Subcutaneous adipose tissue (tissue), 4 donors: ENCODE measurements around the gene ARMC2. TPM values are rescaled to one million over a fixed set of nuclear protein-coding genes. Genes with fewer than 3 reads are reported as not detected.

ENCODE experiments used
- CTCF ChIP-seq: fragments of 450-650 bp; IDR thresholded peaks from one replicate; pipeline ENCODE4 v1.5.1; 2016; ENCODE audit warnings: low read depth, mild to moderate bottlenecking, control low read depth, antibody characterized with exemption, moderate library complexity
- total RNA-seq, 4 donors: library from RNA; depleted of rRNA; stranded (reverse); fragments of >200 nt; gene quantifications; one replicate each; pipeline ENCODE4 v1.1.0, GENCODE V29; 2016

ARMC2 gene
- total RNA-seq, 4 donors from 2014 or later, result 3.6 to 6.5 (median 5.2) TPM

DNA sequence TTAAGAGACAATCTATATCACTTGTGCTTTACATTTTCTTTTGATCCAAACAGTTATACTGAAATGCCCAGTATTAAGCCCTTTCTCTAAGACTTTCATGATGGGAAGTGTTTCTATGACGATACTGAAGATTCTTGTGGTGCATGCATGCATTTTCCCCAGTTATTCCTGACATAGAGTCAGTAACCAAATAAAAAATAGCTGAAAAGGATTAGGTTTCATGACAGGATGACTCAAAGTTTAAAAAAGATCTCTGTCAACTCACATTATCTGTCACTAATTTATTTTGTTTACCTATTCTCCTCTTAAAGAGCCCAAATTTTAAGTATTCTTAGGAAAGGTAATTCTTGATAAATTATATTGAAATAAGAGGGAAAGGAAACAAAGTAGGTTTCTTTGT is 148.0 kb downstream of the ARMC2 start:
- TF ChIP-seq CTCF, result no peak

DNA sequence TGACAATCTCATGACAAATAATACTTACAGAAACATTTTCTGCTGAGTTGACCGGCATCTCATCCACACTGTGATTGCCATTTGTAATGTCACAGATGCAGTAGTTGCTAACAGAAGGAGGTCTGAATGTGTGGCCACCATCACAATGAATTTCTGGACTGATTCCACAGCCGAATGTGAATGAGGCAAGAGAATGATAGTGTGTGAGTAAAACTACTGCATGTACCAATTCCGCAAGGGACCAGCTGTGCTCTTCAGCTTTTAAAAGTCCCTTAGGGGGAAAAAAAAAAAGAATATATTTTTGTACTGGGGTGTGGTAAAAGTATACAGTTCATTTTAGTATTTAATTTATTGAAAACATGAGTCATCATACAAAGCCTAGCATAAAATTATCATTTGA is 150.3 kb downstream of the ARMC2 start:
- TF ChIP-seq CTCF, result no peak

GRCh38 chr6:108999428-108999827 is 151.2 kb downstream of the ARMC2 start:
- no peak for TF ChIP-seq CTCF

- TF ChIP-seq CTCF, result no peak
Measured at GRCh38 chr6:109000289-109000688, 152.1 kb downstream of the ARMC2 start.

GRCh38 chr6:109001291-109001894 is 153.2 kb downstream of the ARMC2 start:
- TF ChIP-seq CTCF, result no peak

GRCh38 chr6:109002051-109002697 is 154.0 kb downstream of the ARMC2 start:
- no peak for TF ChIP-seq CTCF

DNA sequence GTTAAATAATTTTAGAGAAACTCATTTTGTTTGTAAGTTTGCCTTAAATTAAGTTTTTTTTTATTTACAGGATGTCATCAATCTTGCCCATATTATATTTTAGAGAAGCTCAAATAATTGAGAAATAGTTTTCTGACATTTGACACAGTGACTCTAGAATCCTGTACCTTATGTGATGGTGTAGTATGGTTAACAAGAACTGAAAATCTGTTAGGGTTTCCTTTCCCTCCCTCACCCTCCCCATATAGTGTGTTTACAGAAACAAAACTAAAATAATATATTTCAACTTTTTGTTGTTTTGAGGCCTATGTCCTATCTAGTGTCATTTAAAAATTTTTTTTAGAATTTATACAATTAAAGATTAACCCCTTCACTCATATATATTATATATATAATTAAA is 154.7 kb downstream of the ARMC2 start:
- TF ChIP-seq CTCF, result no peak
